GM12875 (cell line): ENCODE results near the gene KCNK17.

Source experiments
- H3K4me3 ChIP-seq: one replicate; pipeline ENCODE4 v1.5.1; 2011; ENCODE audit warnings: low read depth, low read length, control low read depth
- CTCF ChIP-seq: IDR thresholded peaks from 2 replicates; pipeline ENCODE4 v1.5.1; 2011; ENCODE audit warnings: low read depth, mild to moderate bottlenecking, control low read depth, inconsistent platforms, low read length, moderate library complexity, borderline replicate concordance; ENCODE audit not compliant: insufficient read depth

The KCNK17 gene

GRCh38 chr6:39343396-39343870 is 29.2 kb upstream of the KCNK17 start:
- no peak for TF ChIP-seq CTCF
- H3K4me3 ChIP-seq: no peak overlapping the region

GRCh38 chr6:39342692-39343395 is 28.6 kb upstream of the KCNK17 start:
- no peak for TF ChIP-seq CTCF
- no peak overlapping the region for H3K4me3 ChIP-seq

GRCh38 chr6:39341937-39342336 is 27.7 kb upstream of the KCNK17 start:
- TF ChIP-seq CTCF: no peak
- H3K4me3 ChIP-seq: no peak overlapping the region

GRCh38 chr6:39341352-39341751 is 27.1 kb upstream of the KCNK17 start:
- no peak overlapping the region for H3K4me3 ChIP-seq
- TF ChIP-seq CTCF: no peak

GRCh38 chr6:39339868-39340550 is 25.8 kb upstream of the KCNK17 start:
- TF ChIP-seq CTCF: no peak
- no peak overlapping the region for H3K4me3 ChIP-seq

GRCh38 chr6:39339096-39339867 is 25.1 kb upstream of the KCNK17 start:
- no peak for TF ChIP-seq CTCF
- H3K4me3 ChIP-seq: no peak overlapping the region
